ENCODE results near the gene RTF2. TPM values are rescaled to one million over a fixed set of nuclear protein-coding genes. Genes with fewer than 3 reads are reported as not detected.
"Not testable (repeated sequence)": the region's sequence is repeated elsewhere in the genome, so short reads cannot be mapped to it uniquely, and the experiment has no call there.

Gene RTF2
- total and polyA plus RNA-seq, 2 experiments from 2014 or later, result 28.2 to 53.7 TPM

- TF ChIP-seq ZNF462 (CRISPR knock-in tag; IDR thresholded peaks at IDR 0.05) (no peak), JUNB (IDR thresholded peaks at IDR 0.05; ENCODE audit: unreplicated experiment) (no peak), ETS1 (IDR thresholded peaks at IDR 0.05) (no peak), CTCF (conservative IDR thresholded peaks at IDR 0.05; ENCODE audit: low read depth in 2 of 2) (no peak), ZNF114 (CRISPR knock-in tag; IDR thresholded peaks at IDR 0.05) (no peak), ZNF331 (CRISPR knock-in tag; IDR thresholded peaks at IDR 0.05; ENCODE audit: low read depth) (no peak)
Measured at GRCh38 chr20:56520180-56520579, 51.8 kb downstream of the RTF2 start (continued).

GRCh38 chr20:56520746-56521354 is 52.4 kb downstream of the RTF2 start:
- not testable (repeated sequence) for H3K4me1 Mint-ChIP-seq; H3K27ac ChIP-seq (ENCODE audit: low read depth); ATAC-seq; DNase-seq (ENCODE audit: low spot score); H2AFZ ChIP-seq; H3K27ac Mint-ChIP-seq; H3K27me3 ChIP-seq (ENCODE audit: insufficient read depth); H4K20me1 ChIP-seq (replicated peaks; ENCODE audit: insufficient read depth); H3K4me3 ChIP-seq; H3K27me3 Mint-ChIP-seq (ENCODE audit: insufficient read depth, low read depth, poor library complexity); H3K79me2 ChIP-seq (replicated peaks; ENCODE audit: insufficient read depth); H3K4me2 ChIP-seq; H3K9me2 ChIP-seq (ENCODE audit: insufficient read depth); H3K4me3 Mint-ChIP-seq; H3K4me1 ChIP-seq (ENCODE audit: insufficient read depth); H3F3A ChIP-seq (replicated peaks; ENCODE audit: low read depth)
- peaks cover 15% of the 10 kb centered on the region for H3K36me3 ChIP-seq (ENCODE audit: insufficient read depth)
- peaks cover 40% of the 10 kb centered on the region for H3K9me3 Mint-ChIP-seq
- H3K36me3 Mint-ChIP-seq (ENCODE audit: low read depth), result peaks cover 56% of the 10 kb centered on the region
